GM20000 (cell line): ENCODE results near the gene CD44.

Experiments
- DNase-seq: peaks from one replicate; pipeline ENCODE4 v3.0.0; 2012; ENCODE audit warnings: low spot score
- TF ChIP-seq, protein P1 (sequence below): IDR thresholded peaks from 2 replicates; pipeline ENCODE4 v1.5.1; 2012; ENCODE audit warnings: mild to moderate bottlenecking, control low read depth; ENCODE audit errors: extremely low read depth, missing control alignments

Gene CD44

DNA sequence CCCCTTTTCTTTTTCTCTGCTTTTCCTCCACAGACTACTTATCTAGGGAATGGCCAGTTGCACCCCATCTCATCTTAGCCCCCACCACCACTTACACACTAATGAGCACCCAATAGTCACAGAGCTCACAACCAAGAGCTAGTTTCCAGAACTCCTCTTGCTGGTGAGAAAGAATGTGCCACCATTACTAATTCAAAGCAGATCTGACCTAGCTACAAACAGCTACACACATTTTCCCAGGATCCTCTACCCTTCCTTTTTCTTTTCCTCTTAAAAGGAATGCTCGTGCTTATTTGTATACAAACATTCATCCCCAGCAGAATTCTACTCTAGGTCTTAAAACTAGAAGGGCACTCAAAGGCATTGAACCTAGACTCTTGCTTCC is 136.8 kb downstream of the CD44 start:
- TF ChIP-seq, protein P1, sequence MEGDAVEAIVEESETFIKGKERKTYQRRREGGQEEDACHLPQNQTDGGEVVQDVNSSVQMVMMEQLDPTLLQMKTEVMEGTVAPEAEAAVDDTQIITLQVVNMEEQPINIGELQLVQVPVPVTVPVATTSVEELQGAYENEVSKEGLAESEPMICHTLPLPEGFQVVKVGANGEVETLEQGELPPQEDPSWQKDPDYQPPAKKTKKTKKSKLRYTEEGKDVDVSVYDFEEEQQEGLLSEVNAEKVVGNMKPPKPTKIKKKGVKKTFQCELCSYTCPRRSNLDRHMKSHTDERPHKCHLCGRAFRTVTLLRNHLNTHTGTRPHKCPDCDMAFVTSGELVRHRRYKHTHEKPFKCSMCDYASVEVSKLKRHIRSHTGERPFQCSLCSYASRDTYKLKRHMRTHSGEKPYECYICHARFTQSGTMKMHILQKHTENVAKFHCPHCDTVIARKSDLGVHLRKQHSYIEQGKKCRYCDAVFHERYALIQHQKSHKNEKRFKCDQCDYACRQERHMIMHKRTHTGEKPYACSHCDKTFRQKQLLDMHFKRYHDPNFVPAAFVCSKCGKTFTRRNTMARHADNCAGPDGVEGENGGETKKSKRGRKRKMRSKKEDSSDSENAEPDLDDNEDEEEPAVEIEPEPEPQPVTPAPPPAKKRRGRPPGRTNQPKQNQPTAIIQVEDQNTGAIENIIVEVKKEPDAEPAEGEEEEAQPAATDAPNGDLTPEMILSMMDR = no peak
- DNase-seq = no peak

DNA sequence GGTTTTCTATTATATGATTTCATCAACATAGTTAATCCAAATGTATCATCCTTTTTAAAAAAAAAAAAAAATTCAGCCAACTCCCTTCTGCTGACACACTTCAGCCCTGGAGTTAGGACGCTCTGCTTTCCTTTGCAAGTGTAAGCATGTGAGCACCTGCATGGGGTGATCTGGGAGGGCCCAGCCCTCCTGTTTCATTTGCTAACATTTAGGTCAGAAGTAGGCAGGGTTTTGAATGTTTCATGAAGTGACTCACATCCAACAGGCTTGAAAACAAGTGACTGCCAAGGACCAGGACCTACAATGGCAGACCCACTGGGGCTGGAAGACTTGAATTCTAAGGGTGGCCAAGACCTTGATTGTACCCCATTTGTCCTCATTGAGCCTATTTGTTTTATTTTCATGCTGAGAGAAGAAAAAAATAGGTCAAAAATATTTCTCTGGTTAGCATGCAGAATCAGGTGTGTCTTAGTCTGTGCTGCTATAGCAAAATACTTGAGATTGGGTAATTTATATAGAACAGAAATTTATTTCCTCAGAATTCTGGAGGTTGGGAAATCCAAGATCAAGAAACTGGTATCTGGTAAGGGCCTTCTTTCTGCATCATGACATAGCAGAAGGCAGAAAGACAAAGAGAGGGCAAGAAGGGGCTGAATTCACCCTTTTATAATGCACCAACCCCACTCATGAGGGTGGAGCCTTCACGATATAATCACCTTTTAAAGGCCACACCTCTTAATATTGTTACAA is 137.6 kb downstream of the CD44 start:
- DNase-seq = no peak
- TF ChIP-seq, protein P1 = no peak

DNA sequence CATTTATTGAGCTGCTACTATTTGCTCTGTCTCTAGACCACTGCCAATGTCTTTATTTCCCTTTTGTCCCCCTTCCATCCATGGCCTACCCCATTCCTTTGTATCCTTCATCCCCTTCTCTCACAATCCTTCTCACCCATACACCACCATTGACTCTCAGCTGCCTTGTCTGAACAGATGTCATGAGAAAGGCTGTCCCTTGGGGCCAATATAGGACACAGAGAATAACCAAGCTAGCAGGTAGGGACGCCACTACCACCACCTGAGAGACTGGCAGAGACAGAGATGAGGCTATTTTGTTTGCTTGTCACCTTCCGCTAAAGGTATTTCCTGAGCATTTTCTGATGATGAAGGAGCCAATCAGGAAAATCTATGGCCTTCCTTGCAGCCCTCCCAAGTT is 138.9 kb downstream of the CD44 start:
- DNase-seq = no peak
- TF ChIP-seq, protein P1 = no peak

DNA sequence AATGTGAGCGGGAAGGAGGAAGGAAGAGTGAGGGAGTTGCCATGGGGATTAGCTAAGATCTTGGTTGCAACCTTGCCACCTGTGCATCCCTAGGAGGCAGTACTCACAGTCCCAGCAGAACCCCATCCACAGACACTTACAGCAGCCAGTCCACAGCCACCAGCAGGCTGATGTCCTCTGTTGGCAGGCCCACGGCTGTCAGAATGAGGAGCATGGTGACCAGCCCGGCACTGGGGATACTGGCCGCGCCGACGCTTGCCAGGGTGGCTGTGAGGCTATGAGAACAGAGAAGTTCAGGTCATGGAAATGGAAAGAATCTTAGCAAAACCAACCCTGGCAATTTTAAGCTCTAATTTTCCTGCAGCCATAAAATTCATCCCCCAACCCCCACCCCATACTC is 141.8 kb downstream of the CD44 start:
- TF ChIP-seq, protein P1 = no peak
- no peak for DNase-seq

DNA sequence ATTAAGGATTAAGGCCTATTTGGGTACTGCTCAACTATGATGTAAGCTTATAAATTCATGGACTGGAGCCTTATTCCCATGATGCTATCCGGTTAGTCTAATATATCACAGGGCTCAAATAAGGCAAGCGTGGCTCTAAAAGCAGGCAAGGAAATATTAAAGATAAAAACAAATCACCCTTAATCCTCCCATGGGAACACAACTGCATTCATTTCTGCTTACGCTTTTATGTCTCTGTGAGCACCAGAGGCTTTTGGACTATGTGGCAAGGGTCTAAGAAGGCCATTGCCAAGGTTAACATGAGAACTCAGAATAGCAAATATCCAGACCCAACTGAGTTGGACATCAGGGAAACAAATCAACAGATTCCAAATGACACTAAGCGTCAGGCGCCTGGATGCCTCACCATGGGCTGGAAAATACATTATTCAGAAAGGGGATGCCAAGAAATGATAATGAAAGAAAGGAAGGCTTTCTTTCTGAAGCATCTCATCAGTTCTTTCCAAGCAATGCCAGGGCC is 142.3 kb downstream of the CD44 start:
- DNase-seq = no peak

More for the DNA sequence above, 142.3 kb downstream of the CD44 start:
- TF ChIP-seq, protein P1 = no peak
